Thyroid gland (tissue), 4 donors: Measurements from ENCODE around the gene VWA3A. TPM values are rescaled to one million over a fixed set of nuclear protein-coding genes. Genes with fewer than 3 reads are reported as not detected.

Experiments
- DNase-seq, 2 donors: peaks; one replicate each; pipeline ENCODE4 v3.0.0-alpha.2; 2019
- H3K27ac ChIP-seq, 3 donors: fragments of 200-600 bp; sonication (generic); 1 replicate in 2 of 3; 2 replicates in 1 of 3; pipeline ENCODE4 v1.5.1; 2016 to 2019; ENCODE audit warnings: mild to moderate bottlenecking in 1 of 3, moderate library complexity in 1 of 3
- H3K27me3 ChIP-seq: fragments of 200-600 bp; sonication (generic); one replicate; pipeline ENCODE4 v1.5.1; 2019
- H3K36me3 ChIP-seq, 2 donors: fragments of 200-600 bp; sonication (generic); one replicate each; pipeline ENCODE4 v1.5.1; 2016 to 2019
- H3K4me1 ChIP-seq, 2 donors: fragments of 200-600 bp; sonication (generic); one replicate each; pipeline ENCODE4 v1.5.1; 2017 to 2019
- H3K4me3 ChIP-seq, 3 donors: fragments of 200-600 bp; sonication (generic); replicated peaks in 1 of 3; 1 replicate in 2 of 3; 2 replicates in 1 of 3; pipeline ENCODE4 v1.5.1; 2016; ENCODE audit warnings: mild to moderate bottlenecking in 1 of 3
- H3K9me3 ChIP-seq: fragments of 200-600 bp; sonication (generic); one replicate; pipeline ENCODE4 v1.5.1; 2017
- CTCF ChIP-seq, 6 experiments: fragments of 200-600 bp in 3 of 6; fragments of 450-650 bp in 3 of 6; sonication (generic) in 3 of 6; IDR thresholded peaks; one replicate each; pipeline ENCODE4 v1.5.1; 2016 to 2019; ENCODE audit warnings: antibody characterized with exemption in 6 of 6, mild to moderate bottlenecking in 2 of 6, inconsistent platforms in 1 of 6, moderate library complexity in 1 of 6
- POLR2A ChIP-seq, 2 donors: fragments of 450-650 bp; IDR thresholded peaks; one replicate each; pipeline ENCODE4 v1.6.1; 2017; ENCODE audit warnings: antibody characterized with exemption in 2 of 2, mild to moderate bottlenecking in 2 of 2, moderate library complexity in 1 of 2
- WGBS, 2 donors: methylation state at CpG; one replicate each; pipeline ENCODE4 v1.1.5; 2017; 5-methylcytosine and 5-hydroxymethylcytosine counted together
- intact Hi-C: fragments of 100-400 bp; cut with DNase I; formaldehyde crosslinking; loops from one replicate; pipeline ENCODE4 v1.15.1; 2023
- total RNA-seq, 4 donors: library from RNA; depleted of rRNA; stranded (reverse); fragments of >200 nt; gene quantifications; one replicate each; pipeline ENCODE4 v1.2.3, GENCODE V29; 2016

The VWA3A gene
- total RNA-seq, 4 donors from 2014 or later = 0.56 TPM; not detected in 3

- TF ChIP-seq POLR2A (IDR thresholded peaks at IDR 0.05) (no peak), CTCF (IDR thresholded peaks at IDR 0.05) (no peak)
- no peaks in the 10 kb centered on the region for H3K9me3 ChIP-seq
- H3K36me3 ChIP-seq = no peaks in the 10 kb centered on the region
- no peak overlapping the region for H3K4me3 ChIP-seq
- no peak for DNase-seq
- H3K27ac ChIP-seq = peak overlapping the region in 1 of 3 donors; percentile 13
- H3K4me1 ChIP-seq = peaks cover 22 to 32% of the 10 kb centered on the region in 2 donors
- H3K27me3 ChIP-seq = no peaks in the 10 kb centered on the region
- WGBS, 2 donors = 48 to 59% methylated on average over 1 of the region's 1 CpG
- intact Hi-C loops = no loop called here
Observed at GRCh38 chr16:22088642-22089041, 3.7 kb upstream of the VWA3A start.

- H3K36me3 ChIP-seq = no peaks in the 10 kb centered on the region
- no peak for DNase-seq
- 82 to 91% methylated on average over 4 of the region's 4 CpGs for WGBS, 2 donors
- H3K4me1 ChIP-seq = peaks cover 22 to 27% of the 10 kb centered on the region in 2 donors
- no peaks in the 10 kb centered on the region for H3K27me3 ChIP-seq
- H3K4me3 ChIP-seq = no peak overlapping the region
- TF ChIP-seq POLR2A (IDR thresholded peaks at IDR 0.05) (no peak), CTCF (IDR thresholded peaks at IDR 0.05) (no peak)
- H3K9me3 ChIP-seq = no peaks in the 10 kb centered on the region
- H3K27ac ChIP-seq = no peak overlapping the region
- intact Hi-C loops = loop anchor here (10.0 kb wide), 1 partner anchor 95 kb away; no protein-coding TSS in a partner anchor
Observed at GRCh38 chr16:22089910-22090309, 2.4 kb upstream of the VWA3A start.

GRCh38 chr16:22091721-22092120 is 620 bp upstream of the VWA3A start:
- H3K27ac ChIP-seq = no peak overlapping the region

GRCh38 chr16:22093331-22093730 is 990 bp downstream of the VWA3A start:
- Histone ChIP-seq H3K27me3 (no peaks in the 10 kb centered on the region), H3K4me1 (peaks cover 17 to 18% of the 10 kb centered on the region in 2 donors), H3K36me3 (no peaks in the 10 kb centered on the region), H3K27ac (no peak overlapping the region), H3K9me3 (no peaks in the 10 kb centered on the region), H3K4me3 (no peak overlapping the region)
- TF ChIP-seq CTCF (IDR thresholded peaks at IDR 0.05) (no peak), POLR2A (IDR thresholded peaks at IDR 0.05) (no peak)
- DNase-seq = no peak
- intact Hi-C loops = loop anchor here (10.0 kb wide), 1 partner anchor 91 kb away; no protein-coding TSS in a partner anchor
- 87% methylated on average over 3 of the region's 3 CpGs for WGBS, 2 donors

More at GRCh38 chr16:22091721-22092120, 620 bp upstream of the VWA3A start:
- no peak for DNase-seq
- peaks cover 22 to 27% of the 10 kb centered on the region in 2 donors for H3K4me1 ChIP-seq
- intact Hi-C loops = loop anchor here (10.0 kb wide), 1 partner anchor 93 kb away; no protein-coding TSS in a partner anchor
- no peaks in the 10 kb centered on the region for H3K27me3 ChIP-seq
- WGBS, 2 donors = 82 to 86% methylated on average over 3 of the region's 3 CpGs
- no peaks in the 10 kb centered on the region for H3K9me3 ChIP-seq
- TF ChIP-seq CTCF (IDR thresholded peaks at IDR 0.05) (no peak), POLR2A (IDR thresholded peaks at IDR 0.05) (no peak)
- H3K4me3 ChIP-seq = no peak overlapping the region
- H3K36me3 ChIP-seq = no peaks in the 10 kb centered on the region

GRCh38 chr16:22093996-22094395 is 1.7 kb downstream of the VWA3A start:
- intact Hi-C loops = loop anchor here (10.0 kb wide), 1 partner anchor 91 kb away; no protein-coding TSS in a partner anchor
- H3K4me3 ChIP-seq = no peak overlapping the region
- no peak overlapping the region for H3K27ac ChIP-seq
- H3K27me3 ChIP-seq = no peaks in the 10 kb centered on the region
- no peaks in the 10 kb centered on the region for H3K9me3 ChIP-seq
- H3K36me3 ChIP-seq = no peaks in the 10 kb centered on the region
- DNase-seq = no peak
- TF ChIP-seq CTCF (IDR thresholded peaks at IDR 0.05) = no peak
- TF ChIP-seq POLR2A (IDR thresholded peaks at IDR 0.05) = no peak
- peaks cover 11 to 12% of the 10 kb centered on the region in 2 donors for H3K4me1 ChIP-seq
- 60 to 64% methylated on average over 3 of the region's 3 CpGs for WGBS, 2 donors
